GM21619 (cell line): ENCODE data around the gene GPATCH3.
"Not testable (repeated sequence)": the region's sequence is repeated elsewhere in the genome, so short reads cannot be mapped to it uniquely, and the experiment has no call there.

Experiments used
- ATAC-seq: cut with Tn5 transposase; IDR thresholded peaks from one replicate; pipeline ENCODE4 v1.9.1; 2021; ENCODE audit not compliant: unreplicated experiment

GPATCH3 gene

GRCh38 chr1:26874896-26875295, 25.4 kb downstream of the GPATCH3 start:
- ATAC-seq, result no peak

GRCh38 chr1:26873097-26873496, 27.2 kb downstream of the GPATCH3 start:
- ATAC-seq, result not testable (repeated sequence)

- peak; percentile 93 for ATAC-seq
Measured at GRCh38 chr1:26864610-26865480, 35.4 kb downstream of the GPATCH3 start.

DNA sequence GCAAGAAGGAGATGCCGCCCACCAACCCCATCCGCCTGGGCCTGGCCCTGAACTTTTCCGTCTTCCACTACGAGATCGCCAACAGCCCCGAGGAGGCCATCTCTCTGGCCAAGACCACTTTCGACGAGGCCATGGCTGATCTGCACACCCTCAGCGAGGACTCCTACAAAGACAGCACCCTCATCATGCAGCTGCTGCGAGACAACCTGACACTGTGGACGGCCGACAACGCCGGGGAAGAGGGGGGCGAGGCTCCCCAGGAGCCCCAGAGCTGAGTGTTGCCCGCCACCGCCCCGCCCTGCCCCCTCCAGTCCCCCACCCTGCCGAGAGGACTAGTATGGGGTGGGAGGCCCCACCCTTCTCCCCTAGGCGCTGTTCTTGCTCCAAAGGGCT, 36.6 kb downstream of the GPATCH3 start:
- ATAC-seq, result no peak

DNA sequence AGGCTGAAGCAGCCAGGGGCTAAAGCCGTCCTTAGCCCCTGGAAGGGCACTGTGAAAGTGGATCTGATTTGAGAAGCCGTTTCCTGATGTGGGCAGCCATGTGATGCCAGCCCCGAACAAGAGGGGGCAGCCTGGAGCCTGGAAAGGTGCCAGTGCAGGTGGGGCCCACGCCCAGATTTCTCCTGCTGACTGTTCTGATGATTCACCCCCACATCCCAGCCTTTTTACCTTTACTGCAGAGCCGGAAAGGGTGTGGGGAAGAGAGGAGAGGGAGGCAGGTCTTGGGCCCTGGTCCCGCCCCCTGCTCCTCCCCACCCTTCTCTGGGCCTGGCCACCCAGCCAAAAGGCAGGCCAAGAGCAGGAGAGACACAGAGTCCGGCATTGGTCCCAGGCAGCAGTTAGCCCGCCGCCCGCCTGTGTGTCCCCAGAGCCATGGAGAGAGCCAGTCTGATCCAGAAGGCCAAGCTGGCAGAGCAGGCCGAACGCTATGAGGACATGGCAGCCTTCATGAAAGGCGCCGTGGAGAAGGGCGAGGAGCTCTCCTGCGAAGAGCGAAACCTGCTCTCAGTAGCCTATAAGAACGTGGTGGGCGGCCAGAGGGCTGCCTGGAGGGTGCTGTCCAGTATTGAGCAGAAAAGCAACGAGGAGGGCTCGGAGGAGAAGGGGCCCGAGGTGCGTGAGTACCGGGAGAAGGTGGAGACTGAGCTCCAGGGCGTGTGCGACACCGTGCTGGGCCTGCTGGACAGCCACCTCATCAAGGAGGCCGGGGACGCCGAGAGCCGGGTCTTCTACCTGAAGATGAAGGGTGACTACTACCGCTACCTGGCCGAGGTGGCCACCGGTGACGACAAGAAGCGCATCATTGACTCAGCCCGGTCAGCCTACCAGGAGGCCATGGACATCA, 37.2 kb downstream of the GPATCH3 start, which contains the start of gene SFN:
Gene SFN (plus strand): TSS at position 369 of the 904 bp plus-strand sequence. CDS start 64 bp downstream, at position 433.
- no peak for ATAC-seq

DNA sequence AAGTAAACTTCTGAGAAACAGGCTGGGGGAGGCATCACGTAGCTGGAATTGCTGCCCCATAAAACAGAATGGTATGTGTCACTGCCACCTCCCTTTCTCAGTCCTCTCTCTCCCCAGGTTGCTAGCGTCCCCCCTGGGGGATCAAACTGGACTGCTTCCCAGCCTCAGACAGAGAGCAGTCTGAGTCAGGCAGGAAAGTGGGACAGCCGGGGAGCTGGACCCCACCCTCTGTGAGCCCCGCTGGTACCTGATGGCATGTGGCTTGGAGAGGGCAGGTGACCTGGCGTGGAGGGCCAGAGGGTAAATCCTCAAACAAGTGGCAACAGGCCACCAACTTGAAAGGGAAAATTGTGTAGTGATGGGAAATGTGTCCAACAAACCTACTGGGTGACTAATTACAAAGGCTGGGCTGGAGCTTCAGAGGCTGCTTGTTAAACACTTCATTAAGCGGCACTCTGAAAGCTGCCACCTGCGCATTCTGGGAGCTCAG, 38.3 kb downstream of the GPATCH3 start:
- ATAC-seq, result no peak

- no peak for ATAC-seq
Measured at GRCh38 chr1:26861286-26861701, 39.0 kb downstream of the GPATCH3 start.

DNA sequence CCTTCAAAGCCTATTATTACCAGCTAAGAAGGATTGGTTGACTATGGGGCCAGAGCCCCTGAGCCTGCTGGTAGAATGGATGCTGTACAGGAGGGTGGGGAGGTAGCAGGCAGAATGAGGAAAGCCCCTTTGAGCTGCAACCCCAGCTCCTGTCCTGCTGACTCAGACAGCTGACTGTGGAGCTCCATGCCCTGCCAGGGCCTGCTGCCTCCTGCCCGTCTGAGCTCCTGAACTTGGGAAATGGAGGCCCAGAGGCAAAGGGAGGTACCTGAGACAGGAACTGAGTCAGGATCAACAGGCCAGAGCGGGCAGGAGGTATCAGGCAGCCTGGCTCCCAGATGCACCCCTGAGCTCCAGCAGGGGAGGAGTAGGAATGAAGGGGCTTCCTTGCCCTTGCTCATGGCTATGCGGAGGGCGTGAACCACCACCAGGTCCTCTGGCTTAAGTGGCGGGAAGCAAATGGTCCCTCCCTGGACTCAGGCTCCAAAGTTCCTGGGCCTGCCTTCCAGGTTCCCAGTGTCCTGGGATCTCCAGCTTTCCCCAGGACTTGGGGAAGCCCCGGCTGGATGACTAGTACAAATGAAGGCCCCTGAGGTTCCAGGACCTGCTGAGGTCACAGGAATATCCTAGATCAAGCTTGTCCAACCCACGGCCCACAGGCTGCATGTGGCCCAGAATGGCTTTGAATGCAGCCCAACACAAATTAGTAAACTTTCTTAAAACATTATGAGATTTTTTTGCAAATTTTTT, 41.2 kb downstream of the GPATCH3 start:
- ATAC-seq, result no peak

DNA sequence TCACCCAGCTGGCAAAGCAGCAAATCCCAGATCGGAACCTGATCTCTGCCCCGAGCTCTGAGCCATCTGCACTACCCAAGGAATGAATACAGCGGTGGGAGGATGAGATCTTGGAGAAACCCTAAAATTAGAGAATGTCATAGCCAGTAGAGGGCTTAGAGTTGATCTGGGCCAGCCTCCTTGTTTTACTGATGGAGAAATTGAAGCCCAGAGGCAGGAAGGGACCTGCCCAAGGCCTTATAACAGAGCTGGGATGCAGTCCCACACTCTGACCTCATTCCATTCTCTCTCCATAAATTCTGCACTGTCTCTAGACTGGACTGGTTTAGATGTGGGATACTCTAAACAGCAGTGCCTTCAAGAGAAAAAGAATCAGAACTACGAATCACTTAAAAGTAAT, 42.1 kb downstream of the GPATCH3 start:
- ATAC-seq, result no peak

DNA sequence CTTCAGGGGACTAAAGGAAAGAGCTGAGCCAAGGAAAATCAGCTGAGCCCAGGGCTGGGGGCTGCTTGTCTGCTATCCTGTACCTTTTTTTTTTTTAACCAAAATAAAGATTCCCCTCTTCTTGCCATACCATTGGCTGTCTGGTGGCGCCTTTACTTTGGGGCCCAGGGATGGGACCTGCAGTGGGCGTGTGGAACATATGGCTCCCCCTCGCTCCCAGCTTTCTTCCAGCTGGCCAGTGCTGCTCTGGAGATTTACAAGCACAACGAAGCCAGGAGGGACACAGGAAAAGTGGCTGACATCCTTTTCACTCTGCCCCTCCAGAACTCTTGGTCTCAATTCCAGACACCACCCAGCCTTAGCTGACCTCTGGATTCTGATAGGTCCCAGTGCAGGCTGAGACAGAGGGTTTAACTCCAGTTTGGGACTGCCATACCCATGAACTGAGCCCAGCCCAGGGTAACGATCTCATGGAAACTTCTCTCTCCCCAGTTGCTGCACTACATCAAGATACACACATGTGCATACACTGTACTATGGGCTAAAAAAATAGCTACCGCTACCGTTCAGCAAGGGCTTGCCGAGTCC, 42.7 kb downstream of the GPATCH3 start:
- no peak for ATAC-seq

DNA sequence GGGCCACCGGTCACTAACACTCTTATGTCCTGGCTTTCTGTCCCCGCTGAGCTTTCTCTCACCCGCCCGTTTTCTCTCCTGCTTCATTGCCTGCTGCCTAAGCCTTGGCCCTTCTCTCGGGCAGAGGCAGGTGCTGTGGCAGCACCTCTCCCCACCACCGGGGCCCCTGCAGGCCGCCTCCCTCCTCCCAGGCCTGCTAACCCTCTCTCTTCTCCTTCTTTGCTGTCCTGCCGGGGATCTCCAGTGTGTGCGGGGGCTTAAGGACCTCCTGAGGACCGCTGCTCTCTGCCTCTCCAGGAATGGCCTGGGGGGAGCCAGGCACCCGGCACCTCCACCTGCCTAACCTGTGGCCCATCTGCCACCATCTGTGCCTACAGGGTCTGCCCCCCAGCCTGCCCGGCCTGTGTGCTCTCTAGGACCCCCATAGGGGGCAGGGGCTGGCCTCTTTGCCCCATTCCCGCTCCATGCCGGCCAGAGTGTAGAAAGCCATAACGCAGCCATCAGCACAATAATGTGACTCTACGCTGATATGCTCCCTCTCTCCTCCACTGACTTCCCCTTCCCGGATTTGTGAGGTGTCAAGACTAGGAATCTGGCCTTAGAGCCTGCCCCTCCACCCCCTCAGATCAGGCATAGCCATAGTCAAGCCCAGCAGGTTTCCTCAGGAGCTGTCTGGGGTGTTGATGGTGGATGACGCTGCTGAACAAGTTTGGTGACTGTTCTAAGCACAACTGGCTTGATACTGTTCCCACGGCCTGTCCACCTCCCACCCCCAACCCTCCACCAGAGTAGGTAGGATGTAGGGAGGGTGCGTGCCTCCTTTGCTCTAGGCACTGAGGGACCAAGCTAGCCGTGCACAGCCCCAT, 43.4 kb downstream of the GPATCH3 start:
- no peak for ATAC-seq

DNA sequence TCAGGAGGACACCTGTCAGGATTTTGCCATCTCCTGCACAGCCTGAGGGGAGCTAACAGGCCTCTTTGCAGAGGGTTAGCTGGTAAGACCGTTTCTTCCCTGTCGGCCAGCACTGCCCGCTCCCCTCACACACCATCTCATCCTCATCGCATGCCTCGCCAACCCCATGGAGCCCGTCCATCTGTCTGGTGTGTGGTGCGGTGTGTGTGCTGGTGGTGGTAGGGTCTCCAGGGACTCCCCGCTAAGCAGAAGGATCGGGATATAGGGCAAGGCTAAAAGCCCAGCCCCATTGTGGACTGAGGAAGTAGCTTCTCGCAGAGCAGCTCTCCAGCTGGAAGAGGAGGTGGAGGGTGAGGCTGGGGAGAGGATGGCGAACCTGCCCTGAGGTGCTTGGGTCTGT, 44.1 kb downstream of the GPATCH3 start:
- ATAC-seq, result no peak

- ATAC-seq, result no peak
Measured at GRCh38 chr1:26855636-26856035, 44.6 kb downstream of the GPATCH3 start.

GRCh38 chr1:26854906-26855305, 45.4 kb downstream of the GPATCH3 start:
- ATAC-seq, result no peak

GRCh38 chr1:26853600-26853999, 46.7 kb downstream of the GPATCH3 start:
- ATAC-seq, result no peak

DNA sequence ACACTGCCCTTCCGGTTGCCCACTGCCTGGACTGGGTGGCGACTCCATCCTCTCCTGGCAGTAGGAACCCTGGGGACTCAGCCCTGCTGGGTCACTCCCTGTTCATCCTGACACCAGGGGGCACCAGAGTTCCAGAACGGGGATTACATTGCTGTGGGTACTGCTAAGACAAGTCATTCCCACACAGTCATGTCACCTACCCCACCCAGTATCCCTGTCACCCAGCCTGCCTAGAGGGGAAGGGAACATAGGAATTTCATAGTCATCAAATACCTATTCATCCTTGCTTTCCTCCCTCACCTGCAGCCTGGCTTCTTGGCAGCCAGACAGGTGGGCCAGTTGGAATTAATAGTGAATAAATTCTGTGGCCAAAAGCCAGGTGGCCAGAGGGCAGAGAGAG, 47.1 kb downstream of the GPATCH3 start:
- no peak for ATAC-seq

DNA sequence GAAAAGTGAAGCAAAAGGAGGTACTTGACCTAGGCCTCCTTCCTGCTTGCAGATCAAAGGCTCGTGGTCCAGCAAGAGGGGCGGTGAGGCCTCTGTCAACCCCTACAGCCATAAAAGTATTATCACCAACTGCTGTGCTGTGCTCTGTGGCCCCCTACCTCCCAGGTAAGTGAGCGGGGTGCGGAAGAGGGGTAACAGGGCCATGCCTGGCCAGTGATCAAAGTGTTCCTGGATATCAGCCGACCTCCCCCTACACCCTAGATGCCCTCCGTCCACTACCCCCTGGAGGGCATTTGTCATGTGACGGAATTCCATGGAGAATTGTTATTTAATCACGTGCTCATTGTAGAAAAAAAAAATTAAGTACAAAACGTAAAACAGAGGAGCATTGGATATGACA, 47.6 kb downstream of the GPATCH3 start:
- ATAC-seq, result no peak

DNA sequence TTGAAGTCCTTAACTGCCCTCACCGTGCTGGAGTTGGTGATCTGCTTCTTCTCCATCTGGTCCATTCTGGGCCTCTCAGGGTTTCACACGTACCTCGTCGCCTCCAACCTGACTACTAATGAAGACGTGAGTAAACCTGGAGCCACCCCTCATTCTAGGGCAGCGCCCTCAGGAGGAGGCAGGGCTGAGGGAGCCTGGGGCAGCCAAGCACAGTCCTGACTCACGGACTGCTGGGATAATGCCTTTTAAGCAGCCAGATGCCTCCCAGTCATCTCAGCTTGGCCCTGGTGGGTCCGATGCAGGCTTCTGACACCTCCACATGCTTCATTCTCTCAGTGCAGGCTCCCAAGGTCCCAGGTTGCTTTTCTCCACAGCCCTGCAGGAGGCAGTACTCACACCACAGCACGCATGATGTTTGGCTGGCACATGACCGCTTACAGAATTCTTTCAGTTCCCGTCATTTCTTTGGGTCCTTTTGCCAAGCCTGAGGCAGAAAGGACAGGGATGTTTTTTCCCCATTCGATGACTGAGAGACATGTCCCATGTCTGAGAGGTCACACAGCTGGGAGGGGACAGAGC, 49.1 kb downstream of the GPATCH3 start:
- ATAC-seq, result no peak
